ENCODE data around the gene XRCC3.

The XRCC3 gene

GRCh38 chr14:103715052-103716000, at the start of gene XRCC3, which contains the start of gene ZFYVE21:
TSS of gene XRCC3 (minus strand) at chr14:103715451. CDS start at chr14:103711087, 4,364 bp downstream.
TSS of gene ZFYVE21 (plus strand) at chr14:103715810. CDS start at chr14:103715842, 32 bp downstream.
- peak; percentile 100 for DNase-seq

GRCh38 chr14:103763730-103764488, 48.7 kb upstream of the XRCC3 start:
- DNase-seq, result no peak

GRCh38 chr14:103762541-103762940, 47.3 kb upstream of the XRCC3 start:
- no peak for DNase-seq

- no peak for DNase-seq
Observed at GRCh38 chr14:103762036-103762435, 46.8 kb upstream of the XRCC3 start.

GRCh38 chr14:103758059-103758776, 43.0 kb upstream of the XRCC3 start:
- no peak for DNase-seq

- DNase-seq, result no peak
Observed at GRCh38 chr14:103755060-103755459, 39.8 kb upstream of the XRCC3 start.

GRCh38 chr14:103753774-103754173, 38.5 kb upstream of the XRCC3 start:
- DNase-seq, result no peak

- DNase-seq, result peak; percentile 59
Observed at GRCh38 chr14:103749860-103750259, 34.6 kb upstream of the XRCC3 start.

GRCh38 chr14:103749452-103749851, 34.2 kb upstream of the XRCC3 start:
- no peak for DNase-seq

GRCh38 chr14:103748534-103748857, 33.2 kb upstream of the XRCC3 start:
- DNase-seq, result no peak

- no peak for DNase-seq
Observed at GRCh38 chr14:103746701-103747100, 31.4 kb upstream of the XRCC3 start.

- no peak for DNase-seq
Observed at GRCh38 chr14:103745424-103745823, 30.2 kb upstream of the XRCC3 start.

- no peak for DNase-seq
Observed at GRCh38 chr14:103744621-103745395, 29.6 kb upstream of the XRCC3 start.

- DNase-seq, result no peak
Observed at GRCh38 chr14:103743691-103744090, 28.4 kb upstream of the XRCC3 start.

- no peak for DNase-seq
Observed at GRCh38 chr14:103742499-103743255, 27.4 kb upstream of the XRCC3 start.

GRCh38 chr14:103741876-103742275, 26.6 kb upstream of the XRCC3 start:
- no peak for DNase-seq

GRCh38 chr14:103740991-103741689, 25.9 kb upstream of the XRCC3 start:
- DNase-seq, result no peak

- no peak for DNase-seq
Observed at GRCh38 chr14:103739793-103740501, 24.7 kb upstream of the XRCC3 start.

- DNase-seq, result no peak
Observed at GRCh38 chr14:103739466-103739792, 24.2 kb upstream of the XRCC3 start.

- DNase-seq, result no peak
Observed at GRCh38 chr14:103738701-103739451, 23.6 kb upstream of the XRCC3 start.
